ENCODE data around the gene SGIP1. TPM values are rescaled to one million over a fixed set of nuclear protein-coding genes. Genes with fewer than 3 reads are reported as not detected.

SGIP1 gene
- total and polyA plus RNA-seq, 2 donors (not counting 3 experiments of a cell fraction or from before 2014, with no cell fraction given), result 30.9 to 68.9 TPM

GRCh38 chr1:66528580-66528979, 5.4 kb upstream of the SGIP1 start:
- no peak overlapping the region for H2AFZ ChIP-seq (ENCODE audit: low read depth, low read length)
- no peak for TF ChIP-seq EZH2 (IDR thresholded peaks at IDR 0.05; ENCODE audit: borderline replicate concordance, low read depth, low read length, severe bottlenecking)
- no peak for TF ChIP-seq GATA2 (IDR thresholded peaks at IDR 0.05; ENCODE audit: insufficient read depth, insufficient read length, low read depth, low read length)
- TF ChIP-seq POLR2A (IDR thresholded peaks at IDR 0.05; ENCODE audit: low read depth, low read length), result no peak
- no peak for TF ChIP-seq POLR2AphosphoS5 (IDR thresholded peaks at IDR 0.05; ENCODE audit: insufficient read depth, low read depth, low read length)
- no peak for TF ChIP-seq CTCF (IDR thresholded peaks at IDR 0.05; ENCODE audit: extremely low read depth in 1 of 2, insufficient read depth in 1 of 2, low read depth in 1 of 2, low read length in 2 of 2)
- TF ChIP-seq MYC (IDR thresholded peaks at IDR 0.05; ENCODE audit: low read depth, low read length), result no peak
- TF ChIP-seq MAX (IDR thresholded peaks at IDR 0.05; ENCODE audit: insufficient read depth, insufficient read length), result no peak
- TF ChIP-seq JUN (IDR thresholded peaks at IDR 0.05; ENCODE audit: borderline replicate concordance, insufficient read depth, insufficient read length, low read depth), result no peak
- no peak for TF ChIP-seq FOS (IDR thresholded peaks at IDR 0.05; ENCODE audit: borderline replicate concordance, insufficient read depth, low read length)
- POLR2A ChIA-PET, result no interaction called here
- H3K9me3 ChIP-seq (replicated peaks; ENCODE audit: control insufficient read depth, insufficient read depth, low read length), result no peaks in the 10 kb centered on the region
- H3K4me1 ChIP-seq (ENCODE audit: control insufficient read depth, extremely low read depth, insufficient read depth, low read length), result peaks cover 44% of the 10 kb centered on the region
- DNase-seq (ENCODE audit: low read depth, low spot score) (peak; percentile 40), FAIRE-seq (no peak)
- CTCF ChIA-PET, result interaction anchor here (0.8 to 2.6 kb wide), 7 partner anchors 13 to 204 kb away, joined by 3 to 11 read pairs (median 3); no protein-coding TSS in a partner anchor
- no TSS peak for BruUV-seq (replicated peaks)
- no peak overlapping the region for H3K4me3 ChIP-seq (replicated peaks in 1 of 3; ENCODE audit: insufficient read depth in 1 of 3, low read depth in 1 of 3, low read length in 3 of 3)
- H4K20me1 ChIP-seq (replicated peaks; ENCODE audit: control insufficient read depth, extremely low read depth, insufficient read depth, low read length), result no peaks in the 10 kb centered on the region
- H3K4me2 ChIP-seq (ENCODE audit: insufficient read depth, low read length), result peak overlapping the region; percentile 12
- H3K36me3 ChIP-seq (ENCODE audit: control insufficient read depth in 2 of 2, extremely low read depth in 1 of 2, insufficient read depth in 2 of 2, low read length in 2 of 2), result no peaks in the 10 kb centered on the region
- dilution Hi-C loops (cut with MboI; ENCODE audit: extremely low pct_ligation_motif_present, low sequenced_read_pairs), result loop anchor here (25.0 kb wide), 1 partner anchor 191 kb away; no protein-coding TSS in a partner anchor
- H3K9ac ChIP-seq (replicated peaks; ENCODE audit: extremely low read depth, insufficient read depth, low read length), result peak overlapping the region; percentile 28
- intact Hi-C loops (cut with micrococcal nuclease), result no loop called here
- H3K9me1 ChIP-seq (replicated peaks; ENCODE audit: control insufficient read depth, extremely low read depth, insufficient read depth, low read length), result no peaks in the 10 kb centered on the region
- H3K27ac ChIP-seq (ENCODE audit: insufficient read depth, low read depth, low read length), result peak overlapping the region; percentile 81
- no peaks in the 10 kb centered on the region for H3K79me2 ChIP-seq (ENCODE audit: control insufficient read depth, insufficient read depth, low read length)
- no peaks in the 10 kb centered on the region for H3K27me3 ChIP-seq (ENCODE audit: control insufficient read depth in 2 of 2, insufficient read depth in 2 of 2, low read length in 2 of 2)
